Stimulated activated CD8-positive, alpha-beta memory T cell treated with anti-CD3 and anti-CD28 coated beads, Interleukin-7, amount 100 ng/mL, for 24 hours (primary cell): ENCODE measurements around the gene ABCC10.
"Not testable (repeated sequence)": the region's sequence is repeated elsewhere in the genome, so short reads cannot be mapped to it uniquely, and the experiment has no call there.

ENCODE experiments used
- DNase-seq: peaks from one replicate; pipeline ENCODE4 v3.0.0-alpha.2; 2020; ENCODE audit warnings: low read depth

Gene ABCC10

DNA sequence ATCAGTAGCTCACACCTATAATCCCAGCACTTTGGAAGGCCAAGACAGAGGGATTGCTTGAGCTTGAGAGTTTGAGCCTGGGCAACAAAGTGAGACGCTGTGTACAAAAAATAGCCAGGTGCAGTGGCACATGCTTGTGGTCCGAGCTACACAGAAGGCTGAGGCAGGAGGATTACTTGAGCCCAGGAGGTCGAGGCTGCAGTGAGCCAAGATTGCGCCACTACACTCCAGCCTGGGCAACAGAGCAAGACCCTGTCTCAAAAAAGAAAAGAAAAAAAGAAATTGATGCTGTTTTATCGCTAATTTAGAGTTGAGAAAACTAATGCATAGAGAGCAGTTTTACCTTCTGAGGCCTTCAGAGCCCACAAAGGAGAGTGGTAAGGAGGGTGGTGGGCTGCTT, 71.0 kb downstream of the ABCC10 start:
- DNase-seq, result not testable (repeated sequence)

DNA sequence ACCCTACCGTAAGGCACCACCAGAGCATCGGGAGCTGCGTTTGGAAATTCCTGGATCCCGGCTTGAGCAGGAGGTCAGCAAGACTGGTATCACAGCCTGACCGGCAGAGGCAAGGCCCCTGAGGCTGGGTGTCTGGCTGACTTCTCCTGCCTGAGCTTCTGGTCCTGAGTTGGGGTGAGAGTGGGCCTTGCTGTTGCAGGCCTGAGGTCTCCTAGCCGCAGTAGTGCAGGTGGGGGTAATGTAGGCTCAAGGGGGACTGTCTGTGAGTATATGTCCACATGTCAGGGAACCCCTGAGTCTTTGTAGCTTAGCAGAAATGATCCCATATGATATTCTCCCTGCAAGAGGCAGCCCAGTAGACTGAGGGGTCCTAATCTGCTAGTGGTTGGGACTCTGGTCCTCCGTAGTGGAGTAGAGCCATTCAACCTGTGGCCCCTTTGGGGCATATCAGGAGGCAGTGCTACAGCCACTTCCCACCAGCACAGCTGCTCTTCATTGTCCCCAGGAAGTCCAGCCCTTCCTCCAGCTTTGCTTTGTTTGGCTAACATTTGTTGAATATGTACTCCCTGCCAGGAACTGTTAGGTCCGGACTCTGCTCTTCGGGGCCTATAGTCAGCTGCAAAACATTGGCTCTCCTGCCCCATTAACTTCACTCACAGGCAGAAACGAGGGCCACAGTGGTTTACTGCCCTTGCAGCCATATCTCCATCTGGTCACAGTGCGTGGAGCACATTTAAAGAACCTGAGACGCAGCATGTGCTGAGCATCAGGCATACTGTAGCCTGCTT, 71.9 kb downstream of the ABCC10 start:
- DNase-seq, result no peak
